K562 (cell line): Measurements from ENCODE around the gene KCTD6. TPM values are rescaled to one million over a fixed set of nuclear protein-coding genes. Genes with fewer than 3 reads are reported as not detected.

ENCODE experiments used
- CBX5 ChIP-seq: IDR thresholded peaks from 2 replicates; pipeline ENCODE4 v1.6.1; 2014; ENCODE audit warnings: low read depth, borderline replicate concordance
- SNIP1 ChIP-seq: fragments of 450-650 bp; IDR thresholded peaks from 2 replicates; pipeline ENCODE4 v1.7.1; 2017; ENCODE audit warnings: low read depth, mild to moderate bottlenecking
- TBP ChIP-seq: optimal IDR thresholded peaks from 2 replicates; pipeline ENCODE3; 2011; ENCODE audit warnings: low read depth, low read length, improper control_type of control experiment
- polyA plus RNA-seq, 8 experiments: library from polyadenylated mRNA; depleted of rRNA in 4 of 8; stranded (reverse) in 5 of 8; unstranded in 3 of 8; fragments of >200 nt; fragmentation: Nextera tagmentation in 2 of 8; fragmentation: Illumina TruSeq in 1 of 8; extraction: Ambion mirVana in 2 of 8; extraction: Trizol in 1 of 8; gene quantifications; 2 replicates each; pipeline versions ENCODE4 v1.2.1 to v1.2.3, GENCODE V29; 2011 to 2014; ENCODE audit warnings: inconsistent platforms in 1 of 8, missing spikeins in 1 of 8
- total RNA-seq, 7 experiments: library from RNA; depleted of rRNA in 6 of 7; stranded (reverse); fragments of >200 nt in 6 of 7; fragmentation: Illumina TruSeq in 2 of 7; extraction: Trizol in 2 of 7; gene quantifications; 2 replicates each; pipeline versions ENCODE4 v1.2.1 to v1.2.3, GENCODE V29; 2011 to 2021; ENCODE audit warnings: low replicate concordance in 1 of 7
- TF ChIP-seq, protein P1 (sequence below): fragments of 450-650 bp; IDR thresholded peaks from 2 replicates; pipeline ENCODE4 v1.6.1; 2016; ENCODE audit warnings: mild to moderate bottlenecking, moderate library complexity
- TF ChIP-seq, protein P2 (sequence below), 2 experiments: IDR thresholded peaks in 1 of 2; conservative IDR thresholded peaks in 1 of 2; 2 replicates each; pipeline ENCODE4 v1.6.1; 2016; ENCODE audit warnings: low read depth in 2 of 2, mild to moderate bottlenecking in 1 of 2, missing compliant biosample characterization in 1 of 2, missing genetic modification characterization in 1 of 2, moderate library complexity in 1 of 2
- TF ChIP-seq, protein P3 (sequence below): fragments of 250-450 bp; sonication (Bioruptor Pico); IDR thresholded peaks from 2 replicates; pipeline ENCODE4 v1.6.1; 2021; ENCODE audit warnings: mild to moderate bottlenecking

KCTD6 gene
- total and polyA plus RNA-seq, 9 of the 15 experiments (the other 6 are each of a cell fraction or from before 2014, with no cell fraction given) = 2.1 to 5.9 (median 4.5) TPM

DNA sequence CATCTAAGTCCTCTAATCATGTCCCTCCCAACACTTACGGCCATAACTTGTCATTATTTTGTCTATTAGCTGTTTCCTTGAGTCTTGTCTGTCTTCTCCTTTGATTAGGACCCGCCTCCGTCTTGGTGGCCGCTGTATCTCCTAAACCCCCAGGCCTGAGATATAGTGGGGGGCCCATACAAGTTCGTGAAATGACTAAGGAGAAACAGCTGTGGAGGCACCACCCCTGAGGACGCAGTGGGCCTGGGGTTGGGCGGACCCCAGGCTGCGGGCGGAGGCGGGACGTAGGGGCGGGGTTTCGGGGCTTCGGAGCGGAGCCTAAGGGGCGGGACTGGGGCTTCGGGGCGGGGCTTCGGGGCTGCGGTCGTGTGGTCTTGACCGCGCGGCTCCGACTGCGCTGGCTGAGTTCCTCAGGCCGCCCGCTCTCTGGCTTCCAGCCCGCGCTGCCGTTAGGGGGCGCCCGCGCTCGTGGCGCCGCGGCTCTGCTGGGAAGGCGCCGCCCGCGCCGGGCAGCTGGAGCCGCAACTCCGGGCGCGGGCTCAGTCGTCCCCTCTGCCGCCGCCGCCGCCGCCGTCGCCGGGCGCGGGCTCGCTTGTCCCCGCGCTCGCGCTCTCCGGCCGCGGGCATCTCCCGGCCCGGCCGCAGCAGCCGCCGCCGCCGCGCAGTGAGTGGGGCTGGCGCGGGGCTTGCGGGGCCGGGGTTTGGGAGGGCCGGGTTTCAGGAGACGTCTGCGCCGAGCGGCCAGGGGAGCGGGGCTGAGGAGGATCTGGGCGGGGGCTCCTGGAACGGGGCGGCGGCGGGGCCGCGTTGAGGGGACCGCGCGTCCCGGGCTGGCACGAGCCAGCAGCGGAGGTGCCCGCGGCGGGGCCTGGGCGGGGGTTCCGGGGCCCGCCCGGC is at the start of gene KCTD6 (continued):
- TF ChIP-seq, protein P1, sequence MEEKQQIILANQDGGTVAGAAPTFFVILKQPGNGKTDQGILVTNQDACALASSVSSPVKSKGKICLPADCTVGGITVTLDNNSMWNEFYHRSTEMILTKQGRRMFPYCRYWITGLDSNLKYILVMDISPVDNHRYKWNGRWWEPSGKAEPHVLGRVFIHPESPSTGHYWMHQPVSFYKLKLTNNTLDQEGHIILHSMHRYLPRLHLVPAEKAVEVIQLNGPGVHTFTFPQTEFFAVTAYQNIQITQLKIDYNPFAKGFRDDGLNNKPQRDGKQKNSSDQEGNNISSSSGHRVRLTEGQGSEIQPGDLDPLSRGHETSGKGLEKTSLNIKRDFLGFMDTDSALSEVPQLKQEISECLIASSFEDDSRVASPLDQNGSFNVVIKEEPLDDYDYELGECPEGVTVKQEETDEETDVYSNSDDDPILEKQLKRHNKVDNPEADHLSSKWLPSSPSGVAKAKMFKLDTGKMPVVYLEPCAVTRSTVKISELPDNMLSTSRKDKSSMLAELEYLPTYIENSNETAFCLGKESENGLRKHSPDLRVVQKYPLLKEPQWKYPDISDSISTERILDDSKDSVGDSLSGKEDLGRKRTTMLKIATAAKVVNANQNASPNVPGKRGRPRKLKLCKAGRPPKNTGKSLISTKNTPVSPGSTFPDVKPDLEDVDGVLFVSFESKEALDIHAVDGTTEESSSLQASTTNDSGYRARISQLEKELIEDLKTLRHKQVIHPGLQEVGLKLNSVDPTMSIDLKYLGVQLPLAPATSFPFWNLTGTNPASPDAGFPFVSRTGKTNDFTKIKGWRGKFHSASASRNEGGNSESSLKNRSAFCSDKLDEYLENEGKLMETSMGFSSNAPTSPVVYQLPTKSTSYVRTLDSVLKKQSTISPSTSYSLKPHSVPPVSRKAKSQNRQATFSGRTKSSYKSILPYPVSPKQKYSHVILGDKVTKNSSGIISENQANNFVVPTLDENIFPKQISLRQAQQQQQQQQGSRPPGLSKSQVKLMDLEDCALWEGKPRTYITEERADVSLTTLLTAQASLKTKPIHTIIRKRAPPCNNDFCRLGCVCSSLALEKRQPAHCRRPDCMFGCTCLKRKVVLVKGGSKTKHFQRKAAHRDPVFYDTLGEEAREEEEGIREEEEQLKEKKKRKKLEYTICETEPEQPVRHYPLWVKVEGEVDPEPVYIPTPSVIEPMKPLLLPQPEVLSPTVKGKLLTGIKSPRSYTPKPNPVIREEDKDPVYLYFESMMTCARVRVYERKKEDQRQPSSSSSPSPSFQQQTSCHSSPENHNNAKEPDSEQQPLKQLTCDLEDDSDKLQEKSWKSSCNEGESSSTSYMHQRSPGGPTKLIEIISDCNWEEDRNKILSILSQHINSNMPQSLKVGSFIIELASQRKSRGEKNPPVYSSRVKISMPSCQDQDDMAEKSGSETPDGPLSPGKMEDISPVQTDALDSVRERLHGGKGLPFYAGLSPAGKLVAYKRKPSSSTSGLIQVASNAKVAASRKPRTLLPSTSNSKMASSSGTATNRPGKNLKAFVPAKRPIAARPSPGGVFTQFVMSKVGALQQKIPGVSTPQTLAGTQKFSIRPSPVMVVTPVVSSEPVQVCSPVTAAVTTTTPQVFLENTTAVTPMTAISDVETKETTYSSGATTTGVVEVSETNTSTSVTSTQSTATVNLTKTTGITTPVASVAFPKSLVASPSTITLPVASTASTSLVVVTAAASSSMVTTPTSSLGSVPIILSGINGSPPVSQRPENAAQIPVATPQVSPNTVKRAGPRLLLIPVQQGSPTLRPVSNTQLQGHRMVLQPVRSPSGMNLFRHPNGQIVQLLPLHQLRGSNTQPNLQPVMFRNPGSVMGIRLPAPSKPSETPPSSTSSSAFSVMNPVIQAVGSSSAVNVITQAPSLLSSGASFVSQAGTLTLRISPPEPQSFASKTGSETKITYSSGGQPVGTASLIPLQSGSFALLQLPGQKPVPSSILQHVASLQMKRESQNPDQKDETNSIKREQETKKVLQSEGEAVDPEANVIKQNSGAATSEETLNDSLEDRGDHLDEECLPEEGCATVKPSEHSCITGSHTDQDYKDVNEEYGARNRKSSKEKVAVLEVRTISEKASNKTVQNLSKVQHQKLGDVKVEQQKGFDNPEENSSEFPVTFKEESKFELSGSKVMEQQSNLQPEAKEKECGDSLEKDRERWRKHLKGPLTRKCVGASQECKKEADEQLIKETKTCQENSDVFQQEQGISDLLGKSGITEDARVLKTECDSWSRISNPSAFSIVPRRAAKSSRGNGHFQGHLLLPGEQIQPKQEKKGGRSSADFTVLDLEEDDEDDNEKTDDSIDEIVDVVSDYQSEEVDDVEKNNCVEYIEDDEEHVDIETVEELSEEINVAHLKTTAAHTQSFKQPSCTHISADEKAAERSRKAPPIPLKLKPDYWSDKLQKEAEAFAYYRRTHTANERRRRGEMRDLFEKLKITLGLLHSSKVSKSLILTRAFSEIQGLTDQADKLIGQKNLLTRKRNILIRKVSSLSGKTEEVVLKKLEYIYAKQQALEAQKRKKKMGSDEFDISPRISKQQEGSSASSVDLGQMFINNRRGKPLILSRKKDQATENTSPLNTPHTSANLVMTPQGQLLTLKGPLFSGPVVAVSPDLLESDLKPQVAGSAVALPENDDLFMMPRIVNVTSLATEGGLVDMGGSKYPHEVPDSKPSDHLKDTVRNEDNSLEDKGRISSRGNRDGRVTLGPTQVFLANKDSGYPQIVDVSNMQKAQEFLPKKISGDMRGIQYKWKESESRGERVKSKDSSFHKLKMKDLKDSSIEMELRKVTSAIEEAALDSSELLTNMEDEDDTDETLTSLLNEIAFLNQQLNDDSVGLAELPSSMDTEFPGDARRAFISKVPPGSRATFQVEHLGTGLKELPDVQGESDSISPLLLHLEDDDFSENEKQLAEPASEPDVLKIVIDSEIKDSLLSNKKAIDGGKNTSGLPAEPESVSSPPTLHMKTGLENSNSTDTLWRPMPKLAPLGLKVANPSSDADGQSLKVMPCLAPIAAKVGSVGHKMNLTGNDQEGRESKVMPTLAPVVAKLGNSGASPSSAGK = no peak
- TF ChIP-seq, protein P2, sequence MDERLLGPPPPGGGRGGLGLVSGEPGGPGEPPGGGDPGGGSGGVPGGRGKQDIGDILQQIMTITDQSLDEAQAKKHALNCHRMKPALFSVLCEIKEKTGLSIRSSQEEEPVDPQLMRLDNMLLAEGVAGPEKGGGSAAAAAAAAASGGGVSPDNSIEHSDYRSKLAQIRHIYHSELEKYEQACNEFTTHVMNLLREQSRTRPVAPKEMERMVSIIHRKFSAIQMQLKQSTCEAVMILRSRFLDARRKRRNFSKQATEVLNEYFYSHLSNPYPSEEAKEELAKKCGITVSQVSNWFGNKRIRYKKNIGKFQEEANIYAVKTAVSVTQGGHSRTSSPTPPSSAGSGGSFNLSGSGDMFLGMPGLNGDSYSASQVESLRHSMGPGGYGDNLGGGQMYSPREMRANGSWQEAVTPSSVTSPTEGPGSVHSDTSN (CRISPR knock-in tag; IDR thresholded peaks at IDR 0.05; ENCODE audit: low read depth) = no peak
- TF ChIP-seq, protein P2 (tag; conservative IDR thresholded peaks at IDR 0.05; ENCODE audit: low read depth) = no peak
- TF ChIP-seq CBX5 (no peak), SNIP1 (no peak), TBP (no peak)
- TF ChIP-seq, protein P3, sequence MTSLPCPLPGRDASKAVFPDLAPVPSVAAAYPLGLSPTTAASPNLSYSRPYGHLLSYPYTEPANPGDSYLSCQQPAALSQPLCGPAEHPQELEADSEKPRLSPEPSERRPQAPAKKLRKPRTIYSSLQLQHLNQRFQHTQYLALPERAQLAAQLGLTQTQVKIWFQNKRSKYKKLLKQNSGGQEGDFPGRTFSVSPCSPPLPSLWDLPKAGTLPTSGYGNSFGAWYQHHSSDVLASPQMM (CRISPR knock-in tag) = no peak
